Mesodermal cell (in vitro differentiated cells): ENCODE measurements around the gene LGALS14.

Source experiments
- H3K27ac ChIP-seq: 2 replicates; pipeline ENCODE4 v1.7.0; 2013; ENCODE audit warnings: mild to moderate bottlenecking, low read depth, low read length, moderate library complexity; ENCODE audit not compliant: severe bottlenecking
- H3K36me3 ChIP-seq: 2 replicates; pipeline ENCODE4 v1.7.1; 2013; ENCODE audit warnings: mild to moderate bottlenecking, low read length, moderate library complexity; ENCODE audit not compliant: control insufficient read depth, insufficient read depth
- H3K4me1 ChIP-seq: one replicate; pipeline ENCODE4 v1.7.1; 2013; ENCODE audit warnings: mild to moderate bottlenecking, low read length; ENCODE audit not compliant: insufficient read depth, control insufficient read depth, poor library complexity, severe bottlenecking
- H3K4me3 ChIP-seq: 2 replicates; pipeline ENCODE4 v1.7.0; 2013; ENCODE audit warnings: low read length, control low read depth, mild to moderate bottlenecking; ENCODE audit not compliant: insufficient read depth, poor library complexity, severe bottlenecking; ENCODE audit errors: extremely low read depth
- H3K9me3 ChIP-seq: 2 replicates; pipeline ENCODE4 v1.7.1; 2013; ENCODE audit warnings: mild to moderate bottlenecking, low read length, moderate library complexity; ENCODE audit not compliant: control insufficient read depth
- WGBS, 2 experiments: methylation state at CpG; one replicate each; pipeline ENCODE4 v1.1.5; 2013; ENCODE audit warnings: missing lambda C conversion rate in 2 of 2; ENCODE audit not compliant: insufficient coverage in 2 of 2; 5-methylcytosine and 5-hydroxymethylcytosine counted together

Gene LGALS14

GRCh38 chr19:39727070-39727800 lies 23.0 kb downstream of the LGALS14 start:
- 76 to 82% methylated on average over 7 to 9 of the region's 10 CpGs for WGBS, 2 experiments
- no peak overlapping the region for H3K27ac ChIP-seq
- no peaks in the 10 kb centered on the region for H3K36me3 ChIP-seq
- H3K4me3 ChIP-seq, result no peak overlapping the region
- no peaks in the 10 kb centered on the region for H3K9me3 ChIP-seq
- H3K4me1 ChIP-seq, result no peaks in the 10 kb centered on the region

- no peaks in the 10 kb centered on the region for H3K9me3 ChIP-seq
- H3K4me3 ChIP-seq, result no peak overlapping the region
- H3K36me3 ChIP-seq, result no peaks in the 10 kb centered on the region
- WGBS, 2 experiments, result 84% methylated on average over 5 to 6 of the region's 6 CpGs
- H3K27ac ChIP-seq, result no peak overlapping the region
- no peaks in the 10 kb centered on the region for H3K4me1 ChIP-seq
Observed at GRCh38 chr19:39728040-39728439, 23.8 kb downstream of the LGALS14 start.

GRCh38 chr19:39729594-39729993 lies 25.3 kb downstream of the LGALS14 start:
- Histone ChIP-seq H3K4me3 (no peak overlapping the region), H3K27ac (no peak overlapping the region), H3K36me3 (no peaks in the 10 kb centered on the region), H3K4me1 (no peaks in the 10 kb centered on the region), H3K9me3 (no peaks in the 10 kb centered on the region)
- 69% methylated on average over 2 of the region's 4 CpGs; no CpG with 5 or more reads in 1 of the 2 experiments for WGBS, 2 experiments

- no peak overlapping the region for H3K27ac ChIP-seq
- H3K4me1 ChIP-seq, result no peaks in the 10 kb centered on the region
- H3K9me3 ChIP-seq, result no peaks in the 10 kb centered on the region
- H3K4me3 ChIP-seq, result no peak overlapping the region
- WGBS, 2 experiments, result no CpG with 5 or more reads among the region's 1 CpG
- H3K36me3 ChIP-seq, result no peaks in the 10 kb centered on the region
Observed at GRCh38 chr19:39731685-39732084, 27.4 kb downstream of the LGALS14 start.

GRCh38 chr19:39733841-39734240 lies 29.6 kb downstream of the LGALS14 start:
- H3K4me3 ChIP-seq, result no peak overlapping the region
- no peak overlapping the region for H3K27ac ChIP-seq
- WGBS, 2 experiments, result 64 to 65% methylated on average over 1 to 2 of the region's 2 CpGs
- no peaks in the 10 kb centered on the region for H3K36me3 ChIP-seq
- no peaks in the 10 kb centered on the region for H3K9me3 ChIP-seq
- no peaks in the 10 kb centered on the region for H3K4me1 ChIP-seq

- Histone ChIP-seq H3K4me1 (no peaks in the 10 kb centered on the region), H3K9me3 (no peaks in the 10 kb centered on the region), H3K4me3 (no peak overlapping the region), H3K27ac (no peak overlapping the region), H3K36me3 (no peaks in the 10 kb centered on the region)
- WGBS, 2 experiments, result no CpG with 5 or more reads among the region's 3 CpGs
Observed at GRCh38 chr19:39735688-39736087, 31.4 kb downstream of the LGALS14 start.

- Histone ChIP-seq H3K4me3 (no peak overlapping the region), H3K4me1 (no peaks in the 10 kb centered on the region), H3K9me3 (no peaks in the 10 kb centered on the region), H3K27ac (no peak overlapping the region), H3K36me3 (no peaks in the 10 kb centered on the region)
- 46 to 100% methylated on average over 1 to 2 of the region's 5 CpGs for WGBS, 2 experiments
Observed at GRCh38 chr19:39736088-39736487, 31.8 kb downstream of the LGALS14 start.

GRCh38 chr19:39737351-39737750 lies 33.1 kb downstream of the LGALS14 start:
- no peak overlapping the region for H3K4me3 ChIP-seq
- no peak overlapping the region for H3K27ac ChIP-seq
- no peaks in the 10 kb centered on the region for H3K9me3 ChIP-seq
- H3K36me3 ChIP-seq, result no peaks in the 10 kb centered on the region
- H3K4me1 ChIP-seq, result no peaks in the 10 kb centered on the region
- WGBS, 2 experiments, result 71 to 77% methylated on average over 3 of the region's 3 CpGs

- Histone ChIP-seq H3K4me1 (no peaks in the 10 kb centered on the region), H3K9me3 (no peaks in the 10 kb centered on the region), H3K36me3 (no peaks in the 10 kb centered on the region), H3K4me3 (no peak within 1 kb of the TSS), H3K27ac (no peak within 1 kb of the TSS)
- WGBS, 2 experiments, result 63 to 83% methylated on average over 1 to 2 of the region's 3 CpGs
Observed at GRCh38 chr19:39737891-39738290, 33.6 kb downstream of the LGALS14 start, which contains the start of gene CLC. CLC (minus strand) TSS chr19:39738029; CDS start chr19:39737952, 77 bp downstream.

GRCh38 chr19:39738814-39739213 lies 34.5 kb downstream of the LGALS14 start:
- Histone ChIP-seq H3K4me1 (no peaks in the 10 kb centered on the region), H3K36me3 (no peaks in the 10 kb centered on the region), H3K9me3 (no peaks in the 10 kb centered on the region), H3K27ac (no peak overlapping the region), H3K4me3 (no peak overlapping the region)
- 60% methylated on average over 1 of the region's 3 CpGs; no CpG with 5 or more reads in 1 of the 2 experiments for WGBS, 2 experiments

GRCh38 chr19:39740395-39740794 lies 36.1 kb downstream of the LGALS14 start:
- Histone ChIP-seq H3K9me3 (no peaks in the 10 kb centered on the region), H3K36me3 (no peaks in the 10 kb centered on the region), H3K4me3 (no peak overlapping the region), H3K27ac (no peak overlapping the region), H3K4me1 (no peaks in the 10 kb centered on the region)
- WGBS, 2 experiments, result 80 to 100% methylated on average over 1 of the region's 1 CpG
